H1 (cell line): ENCODE results near the gene HMGA1. TPM values are rescaled to one million over a fixed set of nuclear protein-coding genes. Genes with fewer than 3 reads are reported as not detected.

Experiments used
- JUN ChIP-seq: IDR thresholded peaks from 2 replicates; pipeline ENCODE4 v1.6.1; 2011; ENCODE audit warnings: low read depth, mild to moderate bottlenecking, improper control_type of control experiment, low read length
- JUND ChIP-seq: IDR thresholded peaks from 2 replicates; pipeline ENCODE4 v1.6.1; 2011; ENCODE audit warnings: mild to moderate bottlenecking, improper control_type of control experiment, low read length
- PHF8 ChIP-seq: fragments of 200-600 bp; sonication (generic); conservative IDR thresholded peaks from 2 replicates; pipeline ENCODE4 v1.7.1; 2012; ENCODE audit warnings: low read depth, mild to moderate bottlenecking, inconsistent platforms, low read length, moderate library complexity
- SRF ChIP-seq: IDR thresholded peaks from 2 replicates; pipeline ENCODE4 v1.6.1; 2011; ENCODE audit warnings: mild to moderate bottlenecking, low read depth, low read length, moderate library complexity
- SUZ12 ChIP-seq: fragments of 200-600 bp; sonication (generic); IDR thresholded peaks from 2 replicates; pipeline ENCODE4 v1.6.1; 2012; ENCODE audit warnings: mild to moderate bottlenecking, inconsistent platforms, low read length, moderate library complexity, mixed read lengths
- polyA plus RNA-seq, 7 experiments: library from polyadenylated mRNA; depleted of rRNA in 3 of 7; stranded (reverse) in 5 of 7; unstranded in 2 of 7; fragments of >200 nt in 5 of 7; fragments of 200-250 nt in 2 of 7; gene quantifications; 1 replicate in 5 of 7; 2 replicates in 1 of 7; 4 replicates in 1 of 7; pipeline versions ENCODE4 v1.2.1 to v1.2.3, GENCODE V29; 2011 to 2013; ENCODE audit warnings: missing spikeins in 2 of 7, mixed read lengths in 2 of 7
- total RNA-seq: library from RNA; stranded (reverse); fragmentation: NEBNext Ultra II Directional; extraction: Animal tissue kit (Norgen Biotek cat#: 25700); gene quantifications from 2 replicates; pipeline ENCODE4 v1.2.1, GENCODE V29; 2021

Gene HMGA1
- total and polyA plus RNA-seq, 2 of the 8 experiments (the other 6 are each of a cell fraction or from before 2014, with no cell fraction given), result 1,557 to 2,636 TPM

- TF ChIP-seq JUND, result no peak
- TF ChIP-seq SRF, result no peak
- no peak for TF ChIP-seq JUN
- no peak for TF ChIP-seq PHF8
- TF ChIP-seq SUZ12, result no peak
Measured at GRCh38 chr6:34207695-34208443, 28.8 kb upstream of the HMGA1 start (continued).
